OCI-LY1 (cell line): ENCODE results near the gene STX11.

Experiments
- H2AFZ ChIP-seq: fragments of 200-600 bp; sonication (generic), shearing (Covaris generic); 2 replicates; pipeline ENCODE4 v1.6.0; 2014; ENCODE audit warnings: antibody characterized with exemption, mild to moderate bottlenecking, low read length
- H3F3A ChIP-seq: fragments of 200-600 bp; sonication (generic), shearing (Covaris generic); 2 replicates; pipeline ENCODE4 v1.6.0; 2014; ENCODE audit warnings: mild to moderate bottlenecking, antibody characterized with exemption, low read length, moderate library complexity; ENCODE audit not compliant: insufficient read depth
- H3K27ac ChIP-seq: fragments of 200-600 bp; sonication (generic); 2 replicates; pipeline ENCODE4 v1.5.1; 2014; ENCODE audit warnings: low read length, mixed run types, mild to moderate bottlenecking, low read depth; ENCODE audit not compliant: poor library complexity, severe bottlenecking
- H3K27me3 ChIP-seq: fragments of 200-600 bp; sonication (generic); 2 replicates; pipeline ENCODE4 v1.6.0; 2014; ENCODE audit warnings: antibody characterized with exemption, mild to moderate bottlenecking, low read length, moderate library complexity; ENCODE audit not compliant: insufficient read depth
- H3K36me3 ChIP-seq: fragments of 200-600 bp; sonication (generic); 2 replicates; pipeline ENCODE4 v1.6.1; 2014; ENCODE audit warnings: mild to moderate bottlenecking, antibody characterized with exemption, low read length, moderate library complexity, mixed read lengths; ENCODE audit not compliant: insufficient read depth
- H3K4me1 ChIP-seq: fragments of 200-600 bp; sonication (generic); 2 replicates; pipeline ENCODE4 v1.5.1; 2014; ENCODE audit warnings: mild to moderate bottlenecking, low read length, moderate library complexity; ENCODE audit not compliant: insufficient read depth, severe bottlenecking
- H3K4me2 ChIP-seq: fragments of 200-600 bp; sonication (generic), shearing (Covaris generic); 2 replicates; pipeline ENCODE4 v1.6.1; 2014; ENCODE audit warnings: low read length
- H3K4me3 ChIP-seq: fragments of 200-600 bp; sonication (generic); 2 replicates; pipeline ENCODE4 v1.5.1; 2014; ENCODE audit warnings: low read length, low read depth, mild to moderate bottlenecking, mixed read lengths; ENCODE audit not compliant: poor library complexity, severe bottlenecking
- H3K79me2 ChIP-seq: fragments of 200-600 bp; shearing (Covaris generic); 2 replicates; pipeline ENCODE4 v1.6.1; 2016; ENCODE audit warnings: mixed run types, low read length, mixed read lengths; ENCODE audit not compliant: insufficient read depth
- H3K9ac ChIP-seq: fragments of 200-600 bp; sonication (generic), shearing (Covaris generic); 2 replicates; pipeline ENCODE4 v1.6.1; 2014; ENCODE audit warnings: mild to moderate bottlenecking, low read length, mixed read lengths
- H3K9me2 ChIP-seq: fragments of 200-600 bp; sonication (generic), shearing (Covaris generic); 2 replicates; pipeline ENCODE4 v1.6.1; 2014; ENCODE audit warnings: low read depth, mild to moderate bottlenecking, low read length, mixed read lengths
- H3K9me3 ChIP-seq: fragments of 200-600 bp; shearing (Covaris generic); 2 replicates; pipeline ENCODE4 v1.6.1; 2014; ENCODE audit warnings: low read length, mixed read lengths
- H4K20me1 ChIP-seq: fragments of 200-600 bp; sonication (generic), shearing (Covaris generic); 2 replicates; pipeline ENCODE4 v1.6.0; 2016; ENCODE audit warnings: mild to moderate bottlenecking, low read length; ENCODE audit not compliant: insufficient read depth
- CTCF ChIP-seq: fragments of 200-600 bp; sonication (generic), shearing (Covaris generic); IDR thresholded peaks from 2 replicates; pipeline ENCODE4 v1.5.1; 2017; ENCODE audit warnings: mild to moderate bottlenecking, antibody characterized with exemption, low read length, moderate library complexity, mixed read lengths
- EZH2 ChIP-seq: fragments of 200-600 bp; sonication (generic), shearing (Covaris generic); IDR thresholded peaks from 2 replicates; pipeline ENCODE4 v1.8.0; 2017; ENCODE audit warnings: borderline replicate concordance, mixed run types, mild to moderate bottlenecking, antibody characterized with exemption, low read length, moderate library complexity, mixed read lengths

STX11 gene

GRCh38 chr6:144193181-144193580 is 42.9 kb downstream of the STX11 start:
- Histone ChIP-seq H3K27ac (no peak overlapping the region), H3F3A (no peaks in the 10 kb centered on the region), H2AFZ (no peak overlapping the region), H3K4me1 (no peaks in the 10 kb centered on the region), H3K27me3 (no peaks in the 10 kb centered on the region), H3K4me2 (no peak overlapping the region), H3K79me2 (no peaks in the 10 kb centered on the region), H3K9me3 (no peaks in the 10 kb centered on the region), H3K9me2 (no peaks in the 10 kb centered on the region), H4K20me1 (no peaks in the 10 kb centered on the region), H3K36me3 (no peaks in the 10 kb centered on the region), H3K4me3 (no peak overlapping the region), H3K9ac (no peak overlapping the region)
- TF ChIP-seq EZH2 (no peak), CTCF (no peak)

- Histone ChIP-seq H3K4me2 (no peak overlapping the region), H3K36me3 (no peaks in the 10 kb centered on the region), H3K79me2 (no peaks in the 10 kb centered on the region), H3K4me3 (no peak overlapping the region), H3K27me3 (no peaks in the 10 kb centered on the region), H3K27ac (no peak overlapping the region), H3K9me3 (no peaks in the 10 kb centered on the region), H4K20me1 (no peaks in the 10 kb centered on the region), H3K9ac (no peak overlapping the region), H3K4me1 (no peaks in the 10 kb centered on the region), H3F3A (no peaks in the 10 kb centered on the region), H2AFZ (no peak overlapping the region), H3K9me2 (no peaks in the 10 kb centered on the region)
- no peak for TF ChIP-seq CTCF
- TF ChIP-seq EZH2 = no peak
Observed at GRCh38 chr6:144194293-144194810, 44.0 kb downstream of the STX11 start.

- H3K79me2 ChIP-seq = no peaks in the 10 kb centered on the region
- no peaks in the 10 kb centered on the region for H3F3A ChIP-seq
- H3K27ac ChIP-seq = no peak overlapping the region
- no peak for TF ChIP-seq CTCF
- TF ChIP-seq EZH2 = no peak
- no peaks in the 10 kb centered on the region for H3K4me1 ChIP-seq
- no peak overlapping the region for H3K4me2 ChIP-seq
- H3K27me3 ChIP-seq = no peaks in the 10 kb centered on the region
- no peak overlapping the region for H3K4me3 ChIP-seq
- H2AFZ ChIP-seq = no peak overlapping the region
- no peaks in the 10 kb centered on the region for H3K9me2 ChIP-seq
- no peaks in the 10 kb centered on the region for H4K20me1 ChIP-seq
- no peak overlapping the region for H3K9ac ChIP-seq
- H3K36me3 ChIP-seq = no peaks in the 10 kb centered on the region
- H3K9me3 ChIP-seq = no peaks in the 10 kb centered on the region
Observed at GRCh38 chr6:144195671-144196270, 45.5 kb downstream of the STX11 start.
